HG03280 (cell line): ENCODE measurements around the gene PSKH1.
"Not testable (repeated sequence)": the region's sequence is repeated elsewhere in the genome, so short reads cannot be mapped to it uniquely, and the experiment has no call there.

Experiments used
- ATAC-seq: cut with Tn5 transposase; IDR thresholded peaks from one replicate; pipeline ENCODE4 v1.9.1; 2021; ENCODE audit warnings: mild to moderate bottlenecking, moderate library complexity; ENCODE audit not compliant: unreplicated experiment

The PSKH1 gene

DNA sequence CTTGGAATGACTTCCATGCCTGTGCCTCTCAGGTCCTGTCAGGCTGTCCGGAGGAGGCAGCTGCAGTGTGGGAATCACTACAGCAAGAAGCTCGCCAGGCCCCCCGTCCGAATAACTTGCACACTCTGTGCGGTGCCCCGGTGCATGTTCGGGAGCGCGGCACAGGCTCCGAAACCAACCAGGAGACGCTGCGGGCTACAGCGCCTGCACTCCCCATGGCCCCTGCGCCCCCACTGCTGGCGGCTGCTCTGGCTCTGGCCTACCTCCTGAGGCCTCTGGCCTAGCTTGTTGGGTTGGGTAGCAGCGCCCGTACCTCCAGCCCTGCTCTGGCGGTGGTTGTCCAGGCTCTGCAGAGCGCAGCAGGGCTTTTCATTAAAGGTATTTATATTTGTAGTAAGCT lies 7.1 kb upstream of the PSKH1 start:
- ATAC-seq = no peak

DNA sequence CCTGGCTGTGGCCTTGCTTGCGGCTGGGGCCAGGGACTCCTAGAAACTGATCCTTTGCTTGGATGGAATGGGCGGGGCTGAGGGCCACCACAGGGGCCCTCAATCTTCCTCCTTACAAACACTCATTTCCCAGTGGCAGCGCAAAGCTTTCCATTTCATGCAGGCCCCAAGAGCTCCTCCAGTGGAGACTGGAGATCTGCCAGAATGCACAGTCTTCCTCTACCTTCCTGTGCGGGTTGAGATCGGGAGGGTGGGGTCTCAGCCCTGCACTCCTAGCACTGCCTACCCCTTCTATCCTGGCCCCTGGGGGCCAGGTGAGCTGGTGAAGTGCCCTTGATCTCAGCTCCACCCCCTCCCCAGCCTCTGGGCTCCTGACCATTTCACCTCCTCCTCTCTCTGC lies 6.7 kb upstream of the PSKH1 start:
- ATAC-seq = no peak

DNA sequence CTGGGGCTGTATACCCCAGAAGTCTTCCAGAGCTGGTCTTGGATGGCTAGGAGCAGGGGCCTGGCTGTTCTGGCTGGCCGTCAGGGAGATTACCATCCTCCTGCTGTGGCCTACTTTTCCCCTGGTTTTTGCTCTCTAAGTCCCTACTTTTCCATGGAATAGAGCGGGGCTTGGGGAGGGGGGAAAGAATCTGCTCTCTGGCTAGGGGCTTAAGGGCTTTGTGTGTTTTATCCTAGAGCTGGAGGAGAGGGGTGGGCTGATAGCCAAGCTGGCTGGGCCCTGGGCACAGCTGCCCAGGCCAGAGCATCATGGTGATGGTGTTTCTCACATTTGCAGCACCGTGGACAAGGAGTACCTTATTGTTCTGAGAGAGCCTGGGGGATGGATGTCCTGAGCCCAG lies 4.7 kb upstream of the PSKH1 start:
- ATAC-seq = no peak

DNA sequence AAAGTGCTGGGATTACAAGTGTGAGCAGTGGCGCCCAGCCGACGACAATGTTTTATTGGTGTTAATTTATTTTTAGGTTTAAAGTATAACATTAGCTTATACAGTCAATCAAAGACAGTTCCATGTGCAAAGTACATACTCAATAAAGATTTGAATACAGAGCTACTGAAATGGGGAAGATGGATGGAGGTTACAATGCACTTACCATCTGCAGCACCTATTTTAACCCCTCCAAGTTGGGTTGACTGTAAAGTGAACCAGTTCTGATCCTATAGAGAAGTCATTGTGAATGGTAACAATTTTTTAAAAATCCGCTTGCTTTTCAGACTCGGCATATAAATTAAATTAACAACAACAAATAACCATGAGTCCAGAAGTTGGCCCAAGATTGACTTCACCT lies 679 bp upstream of the PSKH1 start:
- ATAC-seq = no peak

DNA sequence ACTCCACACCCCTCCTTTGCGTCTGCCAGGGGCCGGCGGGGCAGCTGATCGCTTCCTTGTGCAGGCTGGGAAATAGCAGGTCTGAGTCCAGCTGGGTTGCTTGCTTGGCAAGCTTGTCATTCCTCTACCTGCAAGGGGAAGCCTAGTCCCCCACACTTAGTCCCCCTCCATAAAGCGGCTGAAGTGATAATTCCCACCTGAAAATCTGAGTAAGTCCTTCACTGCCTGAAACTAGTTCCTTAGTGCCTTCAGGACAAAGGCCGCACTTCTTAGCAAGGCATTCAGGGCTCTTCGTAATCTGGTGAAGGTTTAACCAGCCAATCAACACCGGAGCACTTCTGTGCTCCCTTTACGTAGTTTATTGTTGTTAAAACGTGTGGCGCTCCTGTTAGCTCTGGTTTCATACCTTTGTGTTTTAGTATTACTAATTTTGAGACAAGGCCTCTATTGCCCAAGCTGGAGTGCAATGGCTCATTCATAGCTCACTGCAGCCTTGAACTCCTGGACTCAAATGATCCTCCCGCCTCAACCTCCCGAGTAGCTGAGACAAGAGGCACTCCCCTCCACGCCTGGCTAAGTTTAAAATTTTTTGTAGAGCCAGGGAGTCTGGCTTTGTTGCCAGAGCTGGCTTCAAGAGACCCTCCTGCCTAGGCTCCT lies 817 bp downstream of the PSKH1 start:
- ATAC-seq = no peak

DNA sequence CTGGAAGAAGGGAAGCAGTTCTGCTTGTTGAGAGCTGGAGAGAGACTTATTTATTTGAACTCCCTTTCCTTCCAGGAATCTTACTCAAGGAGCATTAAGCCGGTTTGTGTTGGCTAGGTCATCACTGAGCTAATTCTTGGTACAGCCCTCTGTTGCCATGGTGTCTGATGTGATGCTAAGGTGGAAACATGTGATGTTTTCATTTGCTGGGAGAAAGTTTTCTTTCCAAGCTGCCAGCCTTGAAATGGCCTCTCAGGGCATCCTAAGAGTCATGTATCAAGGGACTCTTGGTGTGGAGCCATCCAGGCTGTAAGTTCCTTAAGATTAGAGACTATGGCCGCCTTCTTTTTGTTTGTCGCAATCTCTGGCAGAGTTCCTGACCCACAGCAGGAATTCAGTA lies 4.2 kb downstream of the PSKH1 start:
- ATAC-seq = no peak

DNA sequence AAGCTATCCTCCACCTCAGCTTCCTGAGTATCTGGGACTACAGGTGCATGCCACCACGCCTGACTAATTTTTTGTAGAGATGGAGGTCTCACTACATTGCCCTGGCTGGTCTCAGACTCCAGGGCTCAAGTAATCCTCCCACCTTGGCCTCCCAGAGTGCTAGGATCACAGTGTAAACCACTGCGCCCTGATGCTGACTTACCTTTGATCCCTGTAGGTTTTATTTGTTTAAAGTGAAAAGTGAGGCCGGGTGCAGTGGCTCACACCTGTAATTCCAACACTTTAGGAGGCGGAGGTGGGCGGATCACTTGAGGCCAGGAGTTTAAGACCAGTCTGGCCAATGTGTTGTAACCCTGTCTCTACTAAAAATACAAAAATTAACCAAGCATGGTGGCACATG lies 8.7 kb downstream of the PSKH1 start:
- no peak for ATAC-seq

DNA sequence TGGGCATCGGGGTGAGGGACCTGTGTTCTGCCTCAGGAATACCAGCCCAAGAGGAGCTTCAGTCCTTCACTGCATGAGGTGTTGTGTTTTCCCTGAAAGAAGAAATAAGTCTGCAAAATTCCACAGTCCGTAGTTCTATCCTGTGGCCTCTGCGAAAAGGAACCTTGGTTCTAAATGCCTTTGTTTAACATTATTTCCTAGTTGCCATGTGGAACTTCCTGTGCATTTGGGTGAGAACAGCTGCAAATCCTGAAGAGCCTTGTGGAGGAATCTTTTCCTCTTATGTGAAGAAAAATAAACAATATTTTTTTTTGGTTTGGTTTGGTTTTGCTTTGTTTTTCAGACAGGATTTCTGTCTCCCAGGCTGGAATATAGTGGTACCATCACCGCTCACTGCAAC lies 9.8 kb downstream of the PSKH1 start:
- no peak for ATAC-seq

DNA sequence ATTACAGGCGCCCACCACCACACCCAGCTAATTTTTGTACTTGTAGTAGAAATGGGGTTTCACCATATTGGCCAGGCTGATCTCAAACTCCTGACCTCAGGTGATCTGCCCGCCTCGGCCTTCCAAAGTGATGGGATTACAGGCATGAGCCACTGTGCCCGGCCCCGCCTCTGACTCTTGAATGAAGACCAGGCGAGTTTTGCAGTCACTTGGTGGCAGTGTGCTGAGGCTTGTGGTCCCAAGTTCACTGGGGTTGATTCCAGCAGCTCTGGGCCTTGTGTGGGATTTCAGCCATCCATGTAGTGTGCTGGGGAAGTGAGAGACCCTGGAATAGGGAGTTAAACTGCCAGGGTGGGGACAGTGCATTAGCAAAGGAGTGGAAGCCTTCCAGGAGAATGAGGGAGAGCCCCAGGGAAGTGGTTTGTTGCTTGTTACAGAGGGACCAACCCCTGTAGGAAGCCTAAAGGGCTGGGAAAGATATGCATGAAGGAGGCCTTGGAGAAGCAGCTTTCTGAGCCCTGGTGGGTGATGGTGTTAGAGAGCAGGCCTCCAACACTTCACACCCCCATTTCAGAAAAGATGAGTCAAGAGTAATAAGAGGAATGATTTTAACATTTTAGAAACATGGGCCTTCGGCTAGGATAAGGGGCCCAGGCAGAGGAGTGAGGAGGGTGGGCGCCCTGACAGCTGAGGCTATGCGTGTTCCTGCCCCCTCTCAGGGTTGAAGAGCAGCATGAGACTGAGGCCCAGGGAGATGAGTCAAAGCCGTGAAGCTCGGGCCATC lies 14.5 kb downstream of the PSKH1 start:
- no peak for ATAC-seq

DNA sequence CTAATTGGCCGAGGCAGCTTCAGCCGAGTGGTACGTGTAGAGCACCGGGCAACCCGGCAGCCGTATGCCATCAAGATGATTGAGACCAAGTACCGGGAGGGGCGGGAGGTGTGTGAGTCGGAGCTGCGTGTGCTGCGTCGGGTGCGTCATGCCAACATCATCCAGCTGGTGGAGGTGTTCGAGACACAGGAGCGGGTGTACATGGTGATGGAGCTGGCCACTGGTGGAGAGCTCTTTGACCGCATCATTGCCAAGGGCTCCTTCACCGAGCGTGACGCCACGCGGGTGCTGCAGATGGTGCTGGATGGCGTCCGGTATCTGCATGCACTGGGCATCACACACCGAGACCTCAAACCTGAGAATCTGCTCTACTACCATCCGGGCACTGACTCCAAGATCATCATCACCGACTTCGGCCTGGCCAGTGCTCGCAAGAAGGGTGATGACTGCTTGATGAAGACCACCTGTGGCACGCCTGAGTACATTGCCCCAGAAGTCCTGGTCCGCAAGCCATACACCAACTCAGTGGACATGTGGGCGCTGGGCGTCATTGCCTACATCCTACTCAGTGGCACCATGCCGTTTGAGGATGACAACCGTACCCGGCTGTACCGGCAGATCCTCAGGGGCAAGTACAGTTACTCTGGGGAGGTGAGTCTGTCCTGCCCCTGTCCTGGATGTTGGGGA lies 16.1 kb downstream of the PSKH1 start:
- no peak for ATAC-seq

DNA sequence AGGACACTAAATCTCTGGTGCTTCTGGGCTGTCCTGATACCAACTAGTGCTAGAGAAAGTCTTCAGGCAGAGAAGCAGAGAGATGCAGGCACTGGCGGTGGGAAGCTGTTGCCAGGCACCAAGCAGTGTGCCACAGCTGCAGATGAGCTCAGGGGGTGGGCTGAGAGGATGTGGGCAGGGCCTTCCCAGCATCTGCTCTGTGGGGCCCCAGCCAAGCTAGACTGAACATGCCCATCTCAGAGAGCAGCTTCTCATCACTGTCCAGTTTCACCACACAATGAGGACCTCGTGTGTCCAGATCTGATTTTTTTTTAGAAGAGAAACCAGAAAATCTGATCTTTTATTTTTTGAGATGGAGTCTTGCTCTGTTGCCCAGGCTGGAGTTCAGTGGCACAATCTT lies 17.1 kb downstream of the PSKH1 start:
- ATAC-seq = no peak

DNA sequence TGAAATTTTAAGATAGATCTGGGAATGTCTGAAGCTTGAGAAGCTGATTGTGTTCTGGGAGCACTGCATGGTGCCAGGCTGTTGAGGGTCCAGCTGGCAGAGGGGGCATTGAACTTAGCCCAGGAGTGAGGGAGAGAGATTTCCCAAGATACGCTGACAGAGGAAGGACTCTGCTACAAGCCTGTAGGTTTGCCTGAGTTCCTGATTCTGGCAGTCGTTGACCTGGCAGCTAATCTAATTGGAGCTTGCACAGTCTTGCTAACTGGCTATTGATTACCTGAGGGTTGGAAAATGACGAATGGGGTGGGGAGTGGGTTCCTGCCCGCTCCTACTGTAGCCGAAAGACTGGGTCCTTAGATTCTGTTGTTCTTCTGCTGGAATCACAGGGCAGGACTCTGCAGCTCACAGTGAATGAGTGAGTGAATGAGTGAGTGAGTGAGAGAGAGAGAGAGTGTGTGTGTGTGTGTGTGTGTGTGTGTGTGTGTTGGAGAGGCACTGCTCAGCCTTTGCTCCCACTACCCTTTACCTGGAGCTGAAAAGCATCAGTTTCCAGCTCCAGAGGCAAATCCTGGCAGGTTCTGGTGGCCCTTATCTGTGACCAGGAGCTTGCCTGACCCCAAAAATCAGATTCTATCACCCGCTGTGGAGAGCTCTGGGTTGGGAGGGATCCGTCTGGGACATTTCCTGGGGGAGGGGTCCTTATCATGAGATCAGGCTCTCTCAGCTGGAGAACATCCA lies 21.9 kb downstream of the PSKH1 start:
- no peak for ATAC-seq

DNA sequence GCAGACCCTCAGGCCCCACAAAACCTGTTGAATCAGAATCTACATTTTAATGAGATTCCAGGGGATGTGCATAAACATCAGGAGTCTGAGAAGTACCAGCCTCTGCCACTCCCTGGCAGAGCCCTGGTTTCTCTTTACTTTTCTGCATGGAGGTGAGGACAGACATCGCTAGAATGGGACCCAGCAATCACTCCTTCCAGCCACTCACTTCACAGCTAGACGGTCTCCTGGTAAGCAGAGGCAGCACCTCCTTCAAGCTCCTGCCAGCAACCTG lies 22.4 kb downstream of the PSKH1 start:
- ATAC-seq = not testable (repeated sequence)

DNA sequence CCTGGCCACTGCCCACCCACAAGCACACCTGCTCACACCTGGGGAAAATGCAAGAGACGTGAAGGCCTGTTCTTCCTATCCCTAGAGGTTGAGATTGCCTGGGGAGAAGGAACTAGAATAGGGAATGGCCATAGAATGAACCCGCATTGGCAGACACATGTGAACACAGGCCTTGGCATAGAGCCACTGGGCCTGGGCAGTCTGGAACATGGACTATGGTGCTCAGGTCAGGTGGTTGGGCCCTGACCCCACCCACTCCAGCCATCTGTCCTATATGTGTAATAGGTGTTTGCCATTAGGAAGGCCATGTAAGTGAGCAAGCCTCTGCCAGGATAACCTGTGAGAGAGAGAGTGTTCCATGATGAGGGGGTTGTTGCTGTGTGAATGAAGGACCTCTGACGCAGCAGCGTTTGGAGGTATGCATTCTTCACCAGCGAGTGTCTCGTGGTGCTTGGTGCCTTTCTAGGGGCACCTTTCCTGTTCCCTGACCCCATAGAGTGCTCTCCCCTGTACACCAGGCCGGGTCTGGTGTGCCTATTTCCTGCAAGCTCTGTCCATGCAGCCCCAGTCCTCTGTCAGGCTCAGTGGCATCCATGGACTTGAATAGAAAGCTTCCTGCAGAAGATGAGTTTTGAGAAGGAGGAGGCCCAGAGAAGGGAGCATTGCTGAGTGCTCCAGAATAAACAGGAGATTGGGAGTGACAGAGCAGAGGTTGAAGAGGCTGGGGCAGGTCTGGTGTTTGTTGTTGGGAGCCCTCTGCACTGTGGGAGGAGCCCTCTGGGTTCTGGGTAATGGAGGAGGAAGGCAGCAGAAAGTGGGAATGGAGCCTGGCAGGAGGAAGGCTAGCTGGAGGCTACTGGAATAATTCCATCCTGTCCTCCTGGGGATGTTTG lies 23.0 kb downstream of the PSKH1 start:
- no peak for ATAC-seq

DNA sequence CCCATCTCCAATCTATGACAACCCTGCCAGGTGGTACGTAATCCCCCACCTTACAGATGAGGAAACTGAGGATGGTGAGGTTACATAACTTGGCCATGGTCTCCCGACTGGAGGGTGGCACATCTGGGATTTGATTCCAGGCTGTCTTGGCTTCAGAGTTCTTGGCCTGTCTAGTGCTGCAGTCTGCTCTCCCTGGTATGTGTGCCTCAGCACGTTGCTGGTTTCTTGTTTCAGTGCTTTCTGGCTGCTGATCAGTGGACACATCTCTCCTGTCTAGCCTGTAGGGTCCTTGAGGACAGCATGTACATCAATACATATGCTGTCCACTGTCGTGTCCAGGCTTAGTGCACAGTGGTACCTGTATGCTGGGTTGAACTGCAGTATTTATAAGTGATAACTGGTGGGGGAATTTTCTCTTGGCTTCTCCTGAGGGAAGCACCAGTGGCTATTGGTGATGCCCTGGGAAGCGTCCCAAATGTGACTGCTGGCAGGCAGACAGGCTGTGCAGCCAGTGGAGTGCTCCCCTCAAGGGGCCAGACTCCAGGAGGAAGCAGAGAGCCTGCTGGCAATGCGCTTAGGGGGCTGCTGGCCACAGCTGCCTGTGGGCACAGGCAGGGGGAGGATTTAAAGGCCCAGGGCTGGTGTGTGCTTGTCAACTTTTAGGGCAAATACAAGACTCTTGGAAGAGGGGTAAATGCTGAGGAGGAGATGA lies 24.2 kb downstream of the PSKH1 start:
- ATAC-seq = no peak

DNA sequence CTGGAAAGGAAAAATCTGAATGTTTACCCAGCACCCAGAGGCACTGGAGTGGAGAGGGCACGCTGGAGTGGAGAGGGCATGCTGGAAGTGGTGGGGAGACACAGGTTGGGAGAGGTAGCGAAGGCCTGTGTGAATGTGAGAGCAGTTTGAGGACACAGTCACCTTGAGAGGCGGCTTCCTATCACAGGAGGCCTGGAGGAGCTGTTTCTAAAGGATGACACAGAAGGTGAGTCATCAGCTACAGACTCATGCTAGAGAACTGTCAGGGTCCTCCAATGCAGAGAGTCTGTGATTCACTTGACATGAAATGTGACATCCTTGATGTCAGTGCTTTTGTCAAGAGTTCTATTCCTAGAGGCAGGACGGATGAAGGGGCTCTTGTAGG lies 24.8 kb downstream of the PSKH1 start:
- ATAC-seq = no peak

DNA sequence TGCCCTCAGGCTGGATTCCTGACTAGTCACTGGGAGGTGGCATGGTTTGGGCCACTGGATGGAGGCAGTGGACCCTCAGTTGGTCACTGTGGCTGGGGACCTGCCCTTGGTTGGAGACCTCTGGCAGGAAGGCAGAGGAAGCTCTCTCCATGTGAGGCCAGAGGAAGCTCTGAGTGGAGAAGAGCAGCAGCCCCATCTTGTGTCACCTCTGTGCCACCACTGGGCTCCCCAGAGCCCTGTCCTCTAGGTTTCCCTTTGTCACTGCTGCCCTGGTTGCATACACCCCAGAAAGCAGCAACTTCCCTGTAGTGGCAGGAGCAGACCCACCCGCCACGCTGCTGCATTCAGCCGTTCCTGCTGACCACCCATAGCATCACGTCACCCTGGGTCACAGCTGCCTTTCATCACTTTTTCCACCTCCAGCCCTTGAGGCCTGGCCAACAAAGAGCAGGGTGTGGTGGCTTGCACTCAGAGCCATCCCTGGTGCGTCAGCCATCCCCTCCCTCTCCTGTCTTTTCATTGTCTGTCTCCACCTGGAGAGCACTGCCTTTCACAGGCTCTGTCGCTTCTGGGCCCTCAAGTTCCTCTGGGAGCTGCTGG lies 26.7 kb downstream of the PSKH1 start:
- no peak for ATAC-seq

DNA sequence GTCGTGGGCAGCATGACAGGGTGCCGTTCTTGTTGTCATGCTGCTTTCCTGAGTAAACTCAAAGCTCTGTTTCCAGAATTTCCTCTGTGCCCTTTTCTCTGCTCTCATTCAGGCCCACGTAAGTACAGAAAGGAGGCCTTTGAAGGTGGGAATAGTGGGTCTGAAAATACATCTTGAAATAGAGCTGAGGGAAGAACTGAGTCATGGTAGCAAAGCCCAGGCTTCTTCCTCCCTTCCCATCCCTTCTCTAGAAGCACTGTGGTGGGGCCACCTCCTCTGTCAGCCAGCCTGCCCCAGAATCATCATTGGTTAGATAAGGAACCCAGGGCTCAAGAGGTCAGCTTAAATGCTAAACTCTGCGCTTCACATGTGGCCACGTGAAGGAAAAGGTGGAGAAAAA lies 29.2 kb downstream of the PSKH1 start:
- no peak for ATAC-seq

DNA sequence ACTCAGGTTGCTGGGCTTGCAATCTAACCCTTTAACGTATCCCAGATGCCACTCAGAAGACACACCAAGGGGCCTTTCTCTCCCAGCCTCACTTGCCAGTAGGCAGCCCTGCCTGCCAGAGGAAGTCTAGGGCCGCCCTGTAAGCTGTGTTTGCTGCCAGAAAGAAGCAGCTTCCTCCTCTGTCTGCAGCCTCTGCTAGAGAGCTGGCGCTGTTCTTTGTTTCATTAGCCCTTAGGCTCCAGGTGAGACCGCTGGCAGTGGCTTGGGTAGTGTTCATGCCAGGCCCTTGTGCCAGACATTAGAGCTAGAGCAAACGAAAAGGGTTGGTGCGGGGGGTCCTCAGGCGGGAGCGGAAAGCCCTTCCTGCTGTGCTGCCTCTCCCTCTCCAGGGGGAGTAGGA lies 29.7 kb downstream of the PSKH1 start:
- ATAC-seq = no peak
